Superior temporal gyrus (tissue), 1 donor: ENCODE measurements around the gene PCSK7.
A peak's percentile ranks its signal among the peaks of the same experiment; 100 is the strongest.
"Not testable (repeated sequence)": the region's sequence is repeated elsewhere in the genome, so short reads cannot be mapped to it uniquely, and the experiment has no call there.

Source experiments
- DNase-seq: peaks from one replicate; pipeline ENCODE4 v3.0.0-alpha.2; 2016; ENCODE audit errors: extremely low spot score

Gene PCSK7, protein sequence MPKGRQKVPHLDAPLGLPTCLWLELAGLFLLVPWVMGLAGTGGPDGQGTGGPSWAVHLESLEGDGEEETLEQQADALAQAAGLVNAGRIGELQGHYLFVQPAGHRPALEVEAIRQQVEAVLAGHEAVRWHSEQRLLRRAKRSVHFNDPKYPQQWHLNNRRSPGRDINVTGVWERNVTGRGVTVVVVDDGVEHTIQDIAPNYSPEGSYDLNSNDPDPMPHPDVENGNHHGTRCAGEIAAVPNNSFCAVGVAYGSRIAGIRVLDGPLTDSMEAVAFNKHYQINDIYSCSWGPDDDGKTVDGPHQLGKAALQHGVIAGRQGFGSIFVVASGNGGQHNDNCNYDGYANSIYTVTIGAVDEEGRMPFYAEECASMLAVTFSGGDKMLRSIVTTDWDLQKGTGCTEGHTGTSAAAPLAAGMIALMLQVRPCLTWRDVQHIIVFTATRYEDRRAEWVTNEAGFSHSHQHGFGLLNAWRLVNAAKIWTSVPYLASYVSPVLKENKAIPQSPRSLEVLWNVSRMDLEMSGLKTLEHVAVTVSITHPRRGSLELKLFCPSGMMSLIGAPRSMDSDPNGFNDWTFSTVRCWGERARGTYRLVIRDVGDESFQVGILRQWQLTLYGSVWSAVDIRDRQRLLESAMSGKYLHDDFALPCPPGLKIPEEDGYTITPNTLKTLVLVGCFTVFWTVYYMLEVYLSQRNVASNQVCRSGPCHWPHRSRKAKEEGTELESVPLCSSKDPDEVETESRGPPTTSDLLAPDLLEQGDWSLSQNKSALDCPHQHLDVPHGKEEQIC

DNA sequence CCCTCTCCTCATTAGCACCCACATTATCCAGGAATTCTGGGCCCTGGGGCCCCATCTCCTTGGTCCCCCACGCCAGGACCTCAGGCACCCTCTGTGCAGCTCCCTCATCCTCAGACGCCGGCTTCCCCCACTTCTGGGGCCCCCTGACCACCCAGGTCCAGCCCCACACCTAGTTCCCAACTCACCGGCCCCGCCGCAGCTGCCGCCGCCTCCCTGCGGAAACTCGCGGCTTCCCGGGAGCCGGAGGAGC is at the start of gene PCSK7:
Gene PCSK7, minus strand, starts transcription at position 232 of the 250 bp plus-strand sequence. CDS start 2,229 bp downstream, outside the sequence.
- DNase-seq: no peak

DNA sequence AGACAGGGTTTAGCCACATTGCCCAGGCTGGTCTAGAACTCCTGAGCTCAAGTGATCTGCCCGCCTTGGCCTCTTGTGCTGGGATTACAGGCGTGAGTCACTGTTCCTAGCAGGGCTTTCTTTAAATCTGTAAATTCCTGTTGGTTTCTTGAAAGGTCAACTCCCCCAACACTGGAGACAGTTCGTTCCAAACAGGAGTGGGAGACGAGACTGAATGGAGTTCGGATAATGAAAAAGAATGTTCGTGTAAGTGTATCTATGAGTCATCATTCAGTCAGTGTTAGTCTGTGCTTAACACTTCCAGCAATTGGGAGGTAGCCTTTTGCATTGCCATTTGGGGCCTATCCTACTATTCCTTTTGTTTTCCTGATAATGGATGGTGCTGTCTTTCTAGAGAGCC is 49.3 kb upstream of the PCSK7 start:
- DNase-seq: peak; percentile 24

DNA sequence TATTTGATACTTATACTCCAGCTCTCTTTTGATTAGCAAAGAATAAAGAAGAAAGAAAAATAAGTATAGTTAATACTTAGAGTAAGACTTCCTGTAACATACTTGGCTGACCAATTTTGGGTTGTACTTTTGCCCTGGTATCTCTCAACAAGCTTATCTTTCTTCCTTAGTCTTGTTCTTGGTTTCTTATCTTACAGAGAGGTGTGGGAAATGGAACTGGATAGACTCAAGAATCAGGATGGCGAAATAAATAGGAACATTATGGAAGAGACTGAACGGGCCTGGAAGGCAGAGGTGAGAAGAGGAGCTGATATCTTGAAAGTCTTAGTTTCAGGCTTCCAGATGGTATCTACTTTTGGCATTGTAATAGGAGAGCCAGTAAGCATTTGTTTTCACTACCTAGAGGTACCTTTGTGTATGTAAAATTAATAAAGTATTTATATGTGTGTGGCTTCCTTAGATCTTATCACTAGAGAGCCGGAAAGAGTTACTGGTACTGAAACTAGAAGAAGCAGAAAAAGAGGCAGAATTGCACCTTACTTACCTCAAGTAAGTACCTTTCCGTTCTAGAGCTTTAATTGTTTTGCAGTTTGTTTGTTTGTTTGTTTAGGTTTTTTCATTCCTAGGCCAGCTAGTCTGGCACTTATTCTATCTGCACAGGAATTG is 48.0 kb upstream of the PCSK7 start:
- no peak for DNase-seq

DNA sequence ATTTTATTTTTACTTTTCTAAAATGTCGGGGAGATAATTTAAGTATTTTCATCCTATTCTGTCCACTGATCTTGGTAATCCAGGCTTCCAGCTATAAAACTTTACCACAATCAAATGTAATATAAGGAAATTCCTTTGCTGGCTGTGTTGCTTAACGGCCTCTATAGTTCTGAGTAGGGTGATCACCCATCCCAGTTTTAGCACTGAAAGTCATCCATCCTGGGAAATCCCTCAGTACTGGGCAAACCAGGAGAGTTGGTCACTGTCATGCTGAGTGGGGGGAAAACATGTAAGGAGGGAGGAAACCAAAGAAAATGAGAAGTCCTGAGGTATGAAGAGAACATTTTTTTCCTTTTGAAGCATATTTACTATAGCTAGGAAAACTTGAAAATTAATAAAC is 46.5 kb upstream of the PCSK7 start:
- DNase-seq: no peak

DNA sequence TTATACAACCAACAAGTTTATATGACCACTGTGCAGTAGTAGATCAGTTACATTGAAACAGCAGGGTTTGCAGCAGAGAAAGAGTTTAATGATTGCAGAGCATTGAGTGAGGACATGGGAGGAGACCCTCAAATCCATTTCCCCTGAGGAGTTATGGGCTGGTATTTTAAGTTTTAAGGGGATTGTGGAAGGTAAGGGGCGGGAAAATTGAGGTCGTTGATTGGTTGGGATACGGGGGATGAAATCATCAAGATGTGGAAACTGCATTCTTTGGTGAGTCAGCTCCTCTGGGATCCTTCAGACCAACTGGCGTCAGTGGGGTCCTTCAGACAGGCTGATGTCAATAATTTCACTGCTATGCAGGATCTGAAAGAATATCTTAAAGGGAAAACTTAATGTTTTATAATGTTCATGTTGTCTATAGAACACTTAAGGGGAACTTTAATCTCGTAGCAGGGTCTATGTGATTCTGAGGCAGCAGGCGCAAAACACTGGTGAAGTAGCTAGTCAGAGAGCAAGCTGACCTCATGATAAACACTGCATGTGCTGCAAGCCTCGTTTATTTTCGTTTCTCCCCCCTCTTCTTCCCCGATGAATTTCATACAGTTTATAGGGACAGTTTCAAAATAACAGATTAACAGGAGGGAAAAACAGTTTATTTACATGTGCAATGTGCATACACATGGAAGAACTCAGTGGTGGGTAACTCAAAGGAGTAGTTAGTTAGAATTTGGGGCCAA is 41.8 kb upstream of the PCSK7 start:
- no peak for DNase-seq

DNA sequence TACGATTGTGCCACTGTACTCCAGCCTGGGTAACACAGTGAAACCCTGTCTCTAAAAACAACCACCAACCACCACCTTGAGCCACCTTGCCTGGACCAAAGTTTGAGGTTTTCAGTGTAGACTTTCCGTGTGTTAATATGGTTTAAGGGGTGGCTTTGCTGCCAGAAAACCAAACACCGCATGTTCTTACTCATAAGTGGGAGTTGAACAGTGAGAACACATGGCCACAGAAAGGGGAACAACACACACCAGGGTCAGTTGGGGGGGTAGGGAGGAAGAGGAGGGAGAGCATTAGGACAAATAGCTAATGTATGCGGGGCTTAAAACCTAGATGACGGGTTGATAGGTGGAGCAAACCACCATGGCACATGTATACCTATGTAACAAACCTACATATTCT is 40.3 kb upstream of the PCSK7 start:
- DNase-seq: not testable (repeated sequence)

DNA sequence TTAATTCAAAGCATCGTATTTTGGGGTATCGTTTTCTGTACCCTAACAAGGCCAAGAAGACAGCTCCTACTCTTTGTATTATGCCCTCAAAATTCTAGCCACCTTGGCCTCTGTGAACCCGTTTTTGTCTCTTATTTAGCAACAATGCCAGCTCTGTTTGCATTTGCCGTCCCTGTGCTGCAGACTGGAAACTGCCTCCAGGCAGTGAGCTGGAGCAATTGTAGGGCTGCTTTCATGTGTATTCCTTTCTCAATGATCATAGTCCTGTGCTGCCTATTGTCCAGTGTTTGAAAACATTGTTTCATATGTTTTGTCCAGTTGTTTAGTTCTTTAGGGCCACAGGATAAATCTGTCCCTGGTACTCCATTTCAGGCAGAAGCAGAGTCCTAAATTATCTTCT is 39.3 kb upstream of the PCSK7 start:
- no peak for DNase-seq

DNA sequence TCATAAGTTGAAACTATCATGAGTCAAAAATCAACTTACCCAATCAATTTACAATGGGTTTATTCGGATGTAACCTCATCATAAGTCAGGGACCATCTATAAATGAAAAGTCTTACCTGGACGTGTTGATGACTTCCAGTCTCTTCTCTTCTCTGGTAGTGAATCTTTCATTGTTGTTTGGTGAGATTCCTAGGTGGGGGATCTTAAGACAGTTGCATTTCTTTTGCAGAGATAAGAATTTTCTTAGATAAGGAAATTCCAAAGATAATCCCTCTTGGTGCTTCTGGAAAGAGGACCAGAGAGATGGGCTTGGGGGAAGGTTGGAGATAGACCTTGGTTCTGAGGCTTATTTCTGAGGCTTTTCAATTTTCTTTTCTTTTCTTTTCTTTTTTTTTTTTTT is 38.0 kb upstream of the PCSK7 start:
- DNase-seq: no peak

DNA sequence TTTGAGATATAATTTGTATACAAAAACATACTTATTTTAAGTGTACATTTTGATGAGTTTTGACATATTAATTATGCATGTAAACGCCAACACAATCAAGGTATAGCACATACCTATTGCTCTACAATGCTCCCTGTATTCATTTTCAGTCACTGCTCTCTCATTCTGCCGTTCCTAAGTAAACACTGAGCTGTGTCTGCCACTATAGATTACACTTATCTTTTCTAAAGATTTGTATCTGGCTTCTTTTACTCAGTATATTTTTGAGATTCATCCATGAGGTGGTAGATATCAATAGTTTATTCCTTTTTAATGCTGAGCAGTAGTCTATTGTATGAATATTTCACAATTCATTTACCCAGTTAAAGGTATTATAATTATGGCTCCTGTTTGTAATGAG is 33.9 kb upstream of the PCSK7 start:
- DNase-seq: no peak

DNA sequence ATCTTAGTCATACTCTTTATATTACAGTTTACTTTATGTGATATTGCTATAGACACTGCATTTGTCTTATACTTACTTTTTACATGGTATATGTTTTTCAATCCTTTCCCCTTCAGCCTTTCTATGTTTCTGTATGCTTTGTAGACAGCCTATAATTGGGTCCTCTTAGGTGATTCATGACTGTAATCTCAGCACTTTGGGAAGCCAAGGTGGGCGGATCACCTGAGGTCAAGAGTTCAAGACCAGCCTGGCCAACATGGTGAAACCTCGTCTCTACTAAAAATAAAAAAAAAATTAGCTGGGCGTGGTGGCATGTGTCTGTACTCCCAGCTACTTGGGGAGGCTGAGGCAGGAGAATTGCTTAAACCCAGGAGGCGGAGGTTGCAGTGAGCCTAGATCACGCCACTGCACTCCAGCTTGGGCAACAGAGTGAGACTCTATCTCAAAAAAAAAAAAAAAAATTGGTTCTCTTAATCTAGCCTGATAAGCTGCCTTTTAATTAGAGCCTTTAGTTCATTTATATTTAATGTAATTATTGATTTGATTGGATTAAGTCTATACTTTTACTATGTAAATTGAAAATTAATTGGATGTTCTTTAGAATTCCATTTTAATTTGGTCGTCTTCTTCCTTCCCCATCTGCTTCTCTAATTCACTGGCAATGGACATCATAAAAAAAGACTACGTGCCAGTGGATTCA is 32.9 kb upstream of the PCSK7 start:
- DNase-seq: not testable (repeated sequence)

DNA sequence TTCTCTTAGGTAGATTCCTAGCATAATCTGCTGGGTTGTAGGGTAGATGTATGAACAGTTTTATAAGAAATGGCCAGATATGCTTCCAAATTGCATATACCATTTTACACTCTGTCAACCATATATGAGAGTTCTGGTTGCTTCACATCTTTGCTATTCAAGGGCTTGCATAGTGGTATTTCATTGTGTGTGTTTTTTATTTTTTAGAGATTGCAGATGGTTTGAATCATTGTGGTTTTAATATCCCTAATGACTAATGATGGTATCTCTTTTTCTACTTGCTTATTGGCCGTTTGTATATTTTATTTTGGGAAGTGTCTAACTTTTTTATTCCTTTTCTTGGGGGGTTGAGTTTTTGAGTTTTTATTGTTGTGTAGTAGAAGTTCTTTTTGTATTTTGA is 27.5 kb upstream of the PCSK7 start:
- DNase-seq: no peak

DNA sequence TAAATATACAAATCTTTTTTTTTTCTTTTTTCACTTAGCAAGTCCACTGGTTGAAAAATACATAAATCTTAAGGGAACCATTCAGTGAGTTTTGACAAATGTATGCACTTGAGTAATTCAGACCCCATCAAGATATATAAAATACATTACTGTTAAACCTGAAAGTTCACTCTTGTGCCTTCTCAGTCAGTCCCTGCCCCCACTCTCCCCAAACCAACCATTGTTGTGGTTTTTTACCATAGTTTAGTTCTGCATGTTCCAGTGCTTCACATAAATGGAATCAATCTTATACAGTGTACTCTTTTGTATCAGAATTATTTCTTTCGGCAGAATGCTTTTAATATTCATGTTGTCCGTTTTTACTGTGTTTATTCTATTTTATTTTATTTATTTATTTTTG is 26.7 kb upstream of the PCSK7 start:
- DNase-seq: no peak

DNA sequence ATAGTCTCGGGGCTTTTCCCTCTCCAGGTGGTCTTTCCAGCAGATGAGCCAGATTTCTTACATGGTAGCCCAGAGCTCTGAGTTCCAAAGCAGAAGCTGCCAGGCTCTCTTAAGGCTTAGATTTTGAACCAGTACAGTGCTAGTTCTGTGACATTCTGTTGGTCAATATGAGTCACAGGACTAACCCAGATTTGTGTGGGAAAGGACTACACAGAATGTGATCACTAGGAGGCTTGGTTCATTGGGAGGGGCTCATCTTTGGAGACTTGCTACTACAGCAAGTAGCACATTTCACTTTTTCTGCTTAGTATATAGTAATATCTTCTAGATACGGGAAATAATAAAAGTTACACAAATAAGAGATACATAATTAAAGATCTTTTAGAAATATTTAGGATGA is 24.7 kb upstream of the PCSK7 start:
- no peak for DNase-seq

DNA sequence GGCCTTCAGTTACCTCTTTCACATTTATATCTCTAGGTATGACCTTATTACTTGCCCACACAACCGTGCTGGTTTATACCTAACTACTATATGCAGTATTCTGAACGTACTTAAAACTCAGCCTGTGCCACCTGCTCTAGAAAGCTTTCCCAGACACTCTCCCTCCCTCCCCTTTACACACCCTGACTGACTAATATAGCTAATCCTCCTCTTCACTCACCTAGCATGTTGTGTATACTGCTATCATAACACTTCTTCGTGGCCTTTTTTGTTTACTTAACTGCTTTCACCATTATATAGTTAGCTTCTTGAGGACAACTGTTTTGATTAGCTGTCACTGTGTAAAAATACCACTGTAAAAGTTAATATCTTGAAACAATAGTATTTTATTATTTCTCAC is 24.1 kb upstream of the PCSK7 start:
- no peak for DNase-seq

DNA sequence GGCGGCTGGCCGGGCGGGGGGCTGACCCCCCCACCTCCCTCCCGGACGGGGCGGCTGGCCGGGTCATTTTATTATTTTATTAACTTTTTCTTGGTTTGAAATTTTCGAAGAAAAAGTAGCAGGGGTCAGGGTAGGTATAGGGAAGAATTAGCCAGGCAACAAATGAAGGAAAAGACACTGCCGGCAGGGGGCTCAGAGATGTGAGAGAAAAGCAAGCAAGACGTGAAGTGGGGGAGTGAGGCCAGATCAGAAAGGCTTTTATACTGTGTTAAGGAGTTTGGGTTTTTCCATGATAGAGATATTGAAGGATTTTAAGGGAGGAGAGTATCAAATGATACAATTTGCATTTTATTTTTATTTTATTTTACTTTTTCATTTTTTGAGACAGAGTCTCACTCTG is 19.6 kb upstream of the PCSK7 start:
- DNase-seq: no peak

DNA sequence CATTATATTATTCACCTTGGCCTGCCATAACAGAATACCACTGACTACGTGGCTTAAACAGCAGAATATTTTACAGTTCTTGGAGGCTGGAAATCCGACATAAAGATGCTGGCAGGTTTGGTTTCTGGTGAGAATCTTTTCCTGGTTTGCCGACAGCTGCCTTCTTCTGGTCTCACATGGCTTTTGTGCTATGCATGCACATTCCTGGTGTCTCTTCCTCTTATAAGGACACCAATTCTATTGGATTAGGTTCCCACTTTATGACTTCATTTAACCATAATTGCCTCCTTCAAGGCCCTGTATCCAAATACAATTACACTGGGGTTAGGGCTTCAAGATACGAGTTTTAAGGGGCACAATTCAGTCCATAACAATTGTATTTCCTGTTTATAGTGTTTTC is 17.7 kb upstream of the PCSK7 start:
- DNase-seq: no peak

DNA sequence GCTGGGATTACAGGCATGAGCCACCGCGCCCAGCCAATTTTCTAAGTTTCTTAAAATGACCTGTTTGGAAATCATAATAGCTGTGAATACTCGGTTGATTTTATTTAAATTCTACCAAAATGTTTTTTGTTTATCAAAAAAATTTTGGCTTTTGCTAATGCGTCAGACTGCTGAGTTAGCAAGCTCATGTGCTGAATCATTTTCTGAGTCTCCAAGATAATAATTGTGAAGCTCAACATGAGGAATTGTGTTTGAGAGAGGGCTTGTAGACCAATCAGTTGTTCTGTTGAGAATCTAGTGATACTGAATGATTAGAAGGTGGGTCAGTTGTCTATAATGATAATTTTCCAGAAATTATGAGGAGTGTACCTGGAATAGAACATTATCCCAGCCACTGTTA is 16.5 kb upstream of the PCSK7 start:
- DNase-seq: no peak

DNA sequence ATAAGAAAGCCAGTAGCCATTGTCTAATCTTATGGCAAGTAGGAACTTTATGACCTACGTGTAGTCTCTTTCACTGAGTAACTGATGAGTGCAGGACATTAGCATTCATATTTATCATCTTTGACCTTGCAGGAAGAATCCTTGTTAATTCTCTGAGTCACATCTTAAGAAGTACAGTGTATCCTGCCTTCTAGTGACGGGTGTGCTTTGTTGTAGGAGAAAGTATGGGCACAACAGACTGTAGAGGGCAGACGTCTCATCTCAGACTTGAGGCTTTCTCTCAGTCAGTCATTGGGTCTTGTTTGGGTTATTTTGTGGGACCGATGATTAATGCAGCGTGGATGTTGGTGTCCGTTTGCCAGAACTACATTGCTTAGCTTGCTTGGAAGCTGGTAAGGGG is 7.4 kb upstream of the PCSK7 start:
- DNase-seq: no peak

DNA sequence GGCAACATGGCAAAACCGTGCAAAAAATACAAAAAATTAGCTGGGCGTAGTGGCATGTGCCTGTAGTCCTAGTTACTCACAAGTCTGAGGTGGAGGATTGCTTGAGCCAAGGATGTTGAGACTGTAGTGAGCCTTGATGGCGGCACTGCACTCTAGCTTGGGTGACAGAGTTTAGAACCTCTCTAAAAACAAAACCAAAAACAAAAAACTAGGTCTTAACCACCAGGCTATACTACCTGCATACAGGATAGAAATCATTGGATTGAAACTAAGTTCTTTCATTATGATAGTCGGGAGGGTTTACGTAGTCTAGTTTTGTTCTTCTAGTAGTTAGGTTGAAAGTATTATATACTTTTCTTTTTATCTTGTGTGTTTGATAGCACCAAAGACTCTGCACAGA is 6.3 kb upstream of the PCSK7 start:
- DNase-seq: no peak

DNA sequence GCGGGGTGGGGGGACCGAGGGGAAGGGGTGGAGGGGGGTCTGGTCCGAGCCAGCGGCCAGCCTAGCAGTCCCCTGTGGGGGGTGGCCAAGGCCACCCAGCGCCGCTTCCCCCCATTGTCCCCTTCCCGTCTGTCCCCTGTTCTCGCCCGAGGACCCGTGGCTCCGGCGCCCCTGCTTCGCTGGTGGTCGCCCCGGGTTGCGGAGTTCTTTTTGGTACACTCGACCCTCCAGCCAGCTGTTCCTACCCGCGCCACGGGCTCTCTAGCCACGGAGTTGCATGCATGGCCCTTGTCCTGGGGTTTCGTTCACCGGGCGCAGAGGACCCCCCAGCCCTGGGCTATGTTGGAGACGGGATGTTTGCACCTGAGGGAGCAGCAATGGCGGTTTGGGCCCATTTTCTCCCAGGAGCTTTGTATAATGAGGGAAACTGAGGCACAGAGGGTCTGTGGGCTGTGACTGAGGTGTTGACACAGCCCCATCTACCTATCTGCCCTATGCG is 1.1 kb upstream of the PCSK7 start:
- no peak for DNase-seq

DNA sequence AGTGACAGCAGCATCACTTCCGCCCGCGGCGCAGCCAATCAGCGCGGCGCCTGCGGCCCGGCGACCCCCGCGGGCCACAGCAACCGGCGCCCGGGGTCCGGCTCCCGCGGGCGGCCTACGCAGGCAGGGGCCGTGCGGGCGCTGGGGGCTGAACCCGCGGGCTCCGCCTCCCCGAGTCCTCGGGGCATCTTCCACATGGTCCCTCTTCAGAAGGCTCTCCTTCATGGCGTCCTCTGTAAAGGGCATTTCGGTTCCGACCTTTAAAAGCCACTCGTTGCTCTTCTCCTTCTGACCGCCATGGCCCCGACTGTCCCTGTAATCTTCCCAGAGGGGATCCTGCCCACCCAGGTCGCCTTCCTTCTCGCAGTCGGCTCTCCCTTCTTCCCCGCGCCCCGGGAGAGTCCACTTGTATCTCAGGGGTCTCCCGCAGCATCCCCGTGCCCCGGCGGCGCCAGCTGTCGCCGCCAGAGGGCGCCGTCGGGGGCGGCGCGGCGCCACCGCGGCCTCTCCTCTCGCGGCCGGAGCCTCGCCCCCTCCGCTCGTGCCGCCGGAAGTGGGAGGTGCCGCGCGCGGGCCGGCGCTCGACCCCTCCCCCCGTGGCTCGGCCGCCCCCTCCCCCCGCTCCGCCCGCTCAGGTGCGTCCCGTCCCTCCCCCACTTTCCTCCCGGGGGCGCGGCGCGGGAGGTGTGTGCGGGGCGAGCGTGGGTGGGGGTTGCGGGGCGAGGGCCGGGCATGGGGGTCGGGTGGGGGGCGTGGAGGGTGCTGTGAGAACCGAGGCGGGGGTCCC is 412 bp upstream of the PCSK7 start, which contains the start of gene RNF214:
Gene RNF214, plus strand, starts transcription at position 580 of the 787 bp plus-strand sequence. CDS start 1,602 bp downstream, outside the sequence.
- DNase-seq: peak; percentile 80
